Posterior cingulate gyrus (tissue), 11 donors: Measurements from ENCODE around the gene AQP1.

Experiments
- DNase-seq, 10 donors: peaks; one replicate each; pipeline versions ENCODE4 v3.0.0 to v3.0.0-alpha.2; 2020 to 2021; ENCODE audit warnings: mixed read lengths in 3 of 10
- intact Hi-C: fragments of 100-400 bp; cut with DNase I; formaldehyde crosslinking; loops from one replicate; pipeline ENCODE4 v1.15.1; 2023

Gene AQP1

DNA sequence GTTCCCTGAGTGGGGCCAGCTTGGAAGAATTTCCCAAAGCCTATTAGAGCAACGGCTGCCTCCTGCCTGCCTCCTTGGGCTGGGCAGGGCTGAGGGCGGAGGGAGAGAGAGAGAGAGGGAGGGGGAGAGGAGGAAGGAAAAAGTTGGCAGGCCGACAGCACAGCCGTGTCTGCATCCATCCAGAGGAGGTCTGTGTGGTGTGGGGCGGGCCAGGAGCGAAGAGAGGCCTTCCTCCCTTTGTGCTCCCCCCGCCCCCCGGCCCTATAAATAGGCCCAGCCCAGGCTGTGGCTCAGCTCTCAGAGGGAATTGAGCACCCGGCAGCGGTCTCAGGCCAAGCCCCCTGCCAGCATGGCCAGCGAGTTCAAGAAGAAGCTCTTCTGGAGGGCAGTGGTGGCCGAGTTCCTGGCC lies at the start of gene AQP1:
Gene AQP1 (plus strand): TSS at position 293 of the 409 bp plus-strand sequence. CDS start 57 bp downstream, at position 350.
- DNase-seq, result peak in 3 of 10 donors; percentile 17 to 61 (median 42)
- intact Hi-C loops, result no loop called here

DNA sequence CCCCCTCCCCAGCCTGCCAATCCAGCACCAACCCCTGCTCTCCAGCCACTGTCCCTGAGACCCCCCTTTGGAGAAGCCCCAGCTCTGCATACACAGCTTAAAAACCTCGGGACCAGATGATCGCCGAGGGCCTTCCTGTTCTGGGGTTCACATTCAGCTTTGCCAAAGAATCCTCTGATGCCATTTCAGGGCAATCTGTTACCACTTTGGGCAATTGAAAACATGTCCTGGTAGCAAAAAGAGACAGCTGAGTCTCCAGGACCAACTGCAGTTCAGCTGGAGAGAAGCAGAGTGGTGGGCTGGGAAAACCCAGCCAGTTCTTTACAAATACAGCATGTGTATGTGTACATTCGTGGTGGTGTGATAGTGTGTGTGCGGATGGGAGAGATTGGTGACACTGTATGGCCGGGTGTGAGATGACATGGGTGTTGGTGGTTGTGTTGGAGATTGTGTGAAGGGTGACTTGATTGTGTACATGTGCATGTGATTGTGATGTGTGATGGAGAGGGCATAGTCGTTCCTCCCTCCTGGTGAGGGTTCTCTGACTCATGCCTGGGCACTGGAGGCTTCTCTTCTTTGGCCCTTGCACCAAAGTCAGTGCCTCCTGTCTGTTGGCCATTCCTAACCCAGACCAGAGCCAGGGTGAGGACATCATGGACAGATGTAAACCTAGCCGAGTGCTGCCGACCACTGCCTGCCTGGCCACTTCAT lies 48.5 kb upstream of the AQP1 start:
- no peak for DNase-seq
- intact Hi-C loops, result no loop called here

DNA sequence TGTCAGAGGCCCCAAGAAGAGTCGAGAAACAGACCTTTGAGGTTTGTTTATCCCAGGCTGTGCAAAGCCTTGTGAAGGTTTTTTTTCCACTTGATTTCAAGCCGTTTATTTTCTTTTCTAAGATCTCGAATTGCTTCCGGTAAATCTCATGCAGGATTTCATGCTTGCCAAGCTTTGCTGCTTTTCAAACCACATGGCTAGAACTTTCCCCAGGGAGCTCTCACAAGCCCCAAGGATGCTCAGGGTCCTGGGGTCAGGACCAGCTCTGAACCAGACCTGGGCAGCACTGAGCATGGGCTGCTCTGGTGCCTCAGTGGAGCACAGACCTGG lies 48.0 kb upstream of the AQP1 start:
- no peak for DNase-seq
- intact Hi-C loops, result no loop called here

DNA sequence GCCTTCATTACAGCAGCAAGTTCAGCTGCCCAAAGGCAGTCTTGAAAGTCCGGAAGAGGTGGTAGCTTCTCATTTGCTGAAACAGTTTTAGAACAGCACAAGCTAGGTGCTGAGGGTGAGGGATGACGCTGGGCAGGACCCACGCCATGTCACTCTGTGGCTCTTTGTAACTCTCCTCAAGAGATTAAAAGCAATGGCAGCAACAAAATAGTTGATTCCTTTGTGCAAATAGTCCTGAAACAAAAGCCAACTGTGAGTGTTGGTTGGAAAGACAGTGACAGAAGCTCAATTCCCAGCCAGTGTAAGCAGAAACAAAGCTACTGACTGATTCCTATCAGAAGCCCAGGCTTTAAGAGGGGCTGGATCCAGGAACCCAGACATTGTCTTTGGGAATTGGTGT lies 47.6 kb upstream of the AQP1 start:
- intact Hi-C loops, result no loop called here
- DNase-seq, result no peak

DNA sequence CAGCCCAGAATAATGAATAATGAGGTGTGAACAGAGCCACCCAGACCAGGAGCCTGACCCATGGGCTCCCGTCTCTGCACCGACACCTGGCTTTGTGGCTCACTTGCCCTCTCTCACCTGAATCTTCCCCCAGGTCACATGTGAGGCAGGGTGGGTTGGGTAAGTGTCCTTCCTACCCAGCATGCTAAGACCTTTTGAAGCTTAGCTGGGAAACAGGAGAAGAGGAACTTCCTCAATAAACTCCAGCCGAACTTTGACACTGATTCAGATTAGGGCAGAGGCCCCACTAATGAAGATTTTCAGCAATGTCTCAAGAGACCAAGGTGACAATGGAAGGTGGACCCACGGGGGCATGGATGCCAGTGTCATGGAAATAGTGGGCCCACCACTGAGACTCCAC lies 46.6 kb upstream of the AQP1 start:
- intact Hi-C loops, result no loop called here
- no peak for DNase-seq

DNA sequence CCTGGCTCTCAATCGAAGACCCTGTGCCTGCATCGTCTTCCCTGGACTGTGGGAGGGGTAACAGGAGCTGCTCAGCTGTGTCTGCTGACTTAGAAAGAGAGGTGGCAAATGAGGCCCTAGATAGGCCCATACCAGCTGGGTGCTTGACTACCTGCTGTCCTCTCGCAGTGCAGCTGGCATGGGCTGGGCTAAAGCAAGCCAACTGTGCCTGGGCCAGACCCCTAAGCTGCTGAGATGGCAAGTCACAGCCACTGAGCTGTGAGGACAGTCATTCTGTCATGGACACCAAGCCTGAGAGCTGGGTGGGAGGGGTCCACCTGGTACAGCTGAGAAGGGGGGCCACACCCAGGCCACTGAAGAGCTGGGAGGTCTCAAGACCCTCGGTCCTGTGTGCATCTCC lies 45.8 kb upstream of the AQP1 start:
- no peak for DNase-seq
- intact Hi-C loops, result no loop called here

DNA sequence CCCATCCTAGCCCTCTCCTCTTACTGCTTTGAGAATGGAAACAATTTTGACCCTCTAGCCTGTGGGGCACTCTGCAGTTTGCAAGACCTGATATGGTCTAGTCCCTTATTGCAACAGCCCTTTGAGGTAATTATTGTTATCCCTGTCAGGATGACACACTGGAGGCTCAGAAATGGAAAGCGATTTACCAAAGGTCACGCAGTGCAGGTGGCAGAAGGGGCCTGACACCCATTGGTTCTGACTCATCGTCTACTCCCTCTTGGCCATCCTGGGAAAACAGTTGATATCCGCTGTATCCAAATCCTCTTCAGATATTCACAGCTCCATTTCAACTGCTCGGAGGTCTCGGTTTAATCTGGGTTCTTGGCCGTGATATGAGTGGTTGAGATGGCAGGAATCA lies 44.7 kb upstream of the AQP1 start:
- DNase-seq, result no peak
- intact Hi-C loops, result no loop called here

DNA sequence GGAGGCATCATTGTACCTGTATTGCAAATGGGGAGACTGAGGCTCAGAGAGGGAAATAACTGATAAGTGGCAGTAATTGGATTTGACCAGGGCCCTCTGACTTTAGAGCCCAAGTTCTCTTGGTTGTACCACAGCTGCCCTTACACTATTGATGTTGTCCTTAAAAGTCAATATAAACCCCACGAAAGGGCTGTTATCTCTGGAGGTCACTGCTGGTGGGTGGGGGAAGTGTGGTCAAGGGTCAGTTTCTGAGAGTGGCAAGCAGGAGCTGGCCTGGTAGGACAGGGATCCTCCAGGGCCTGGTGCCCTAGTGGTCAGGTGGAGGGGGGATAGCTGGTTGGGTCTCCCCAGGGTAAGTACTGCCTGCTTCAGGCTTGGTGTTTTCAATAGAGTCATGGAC lies 44.2 kb upstream of the AQP1 start:
- intact Hi-C loops, result no loop called here
- peak in 1 of 10 donors; percentile 8 for DNase-seq

DNA sequence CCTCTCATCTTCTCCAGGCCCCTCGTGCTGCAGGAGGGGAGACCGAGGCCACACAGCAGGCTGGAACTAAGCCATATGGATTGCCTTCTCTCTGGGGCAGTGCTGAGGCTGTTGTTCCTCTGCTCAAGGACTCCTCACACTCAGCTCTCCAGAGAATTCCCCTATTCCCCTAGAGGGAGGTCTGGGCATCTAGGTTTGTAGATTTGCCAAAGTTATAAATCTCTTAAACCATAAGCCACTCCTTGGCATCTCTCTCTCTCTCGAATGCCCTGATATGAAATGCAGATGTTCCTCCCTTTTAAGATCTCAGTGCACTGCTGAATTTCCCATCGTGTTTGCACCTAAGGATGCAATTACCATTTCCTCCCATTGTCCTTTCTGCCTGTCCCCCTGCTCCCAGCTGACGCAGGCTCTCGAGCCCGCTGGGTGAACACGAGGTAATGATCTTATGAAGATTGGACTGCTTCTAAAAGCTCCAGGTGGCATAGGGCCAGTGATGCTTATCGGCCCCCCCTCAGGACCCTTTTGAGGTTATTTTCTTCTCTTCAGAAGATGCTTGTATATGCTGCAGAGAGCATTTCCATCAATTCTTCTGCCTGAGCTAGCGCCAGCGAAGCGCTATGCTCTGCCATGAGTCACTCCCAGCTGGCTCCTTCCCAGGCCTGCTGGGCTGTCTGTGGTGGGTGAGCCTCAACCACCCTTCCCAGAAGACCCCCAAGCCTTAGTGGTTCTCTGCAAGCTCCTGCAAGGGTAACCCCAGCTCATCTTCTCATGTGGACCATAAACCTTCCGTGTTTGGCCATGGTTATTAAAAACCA lies 41.6 kb upstream of the AQP1 start:
- peak in 4 of 10 donors; percentile 16 to 86 (median 47) for DNase-seq

DNA sequence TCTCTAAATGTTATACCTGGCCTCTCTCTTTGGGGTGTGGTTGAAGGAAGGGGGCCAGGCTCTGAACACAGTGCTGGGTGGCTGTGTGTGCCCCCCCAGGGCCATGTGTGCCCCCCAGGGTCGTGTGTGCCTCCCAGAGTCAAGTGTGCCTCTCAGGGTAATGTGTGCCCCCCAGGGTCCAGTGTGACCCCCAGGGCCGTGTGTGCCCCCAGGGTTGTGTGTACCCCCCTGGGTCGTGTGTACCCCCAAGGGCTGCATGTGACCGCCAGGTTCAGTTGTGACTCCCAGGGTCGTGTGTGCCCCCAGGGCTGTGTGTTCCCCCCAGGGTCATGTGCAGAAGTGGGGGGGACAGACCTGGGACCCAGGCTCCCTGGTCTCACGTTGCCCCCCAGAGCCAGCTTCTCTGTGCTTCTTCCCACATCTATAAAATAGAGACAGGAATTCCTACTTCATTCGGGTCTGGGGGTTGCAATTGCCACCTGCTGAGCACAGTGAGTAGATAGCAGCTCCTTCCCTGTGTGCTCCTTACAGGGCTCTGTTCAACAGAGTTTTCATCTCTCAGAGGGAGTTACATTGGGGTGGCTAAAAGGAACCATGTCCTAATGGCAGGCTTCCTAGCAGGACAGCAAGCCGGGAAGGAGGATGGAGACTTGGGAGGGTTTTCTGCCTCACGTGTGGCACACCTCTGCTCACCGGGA lies 40.7 kb upstream of the AQP1 start:
- peak in 1 of 10 donors; percentile 42 for DNase-seq

More for the DNA sequence above, 41.6 kb upstream of the AQP1 start:
- intact Hi-C loops, result no loop called here

DNA sequence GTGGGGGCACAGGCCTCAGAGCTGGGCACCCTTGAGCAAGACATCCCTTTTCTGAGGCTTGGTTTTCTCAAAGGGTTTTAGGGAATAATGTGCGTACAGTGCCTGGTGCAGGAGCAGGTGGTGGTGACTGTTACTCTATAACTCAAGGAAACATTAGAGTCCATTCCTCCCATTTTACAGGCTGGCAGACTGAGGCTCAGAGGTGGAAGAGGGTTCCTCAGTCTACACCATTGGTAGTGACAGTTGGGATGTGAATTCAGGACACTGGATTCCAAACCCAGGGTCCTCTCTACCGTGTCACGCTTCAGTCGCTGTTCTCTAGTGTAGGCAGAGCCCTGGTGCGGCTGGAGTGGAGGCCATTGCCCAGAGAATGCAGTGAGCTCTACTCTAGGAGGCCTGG lies 40.0 kb upstream of the AQP1 start:
- peak in 1 of 10 donors; percentile 24 for DNase-seq
- intact Hi-C loops, result no loop called here

More for the DNA sequence above, 40.7 kb upstream of the AQP1 start:
- intact Hi-C loops, result no loop called here

DNA sequence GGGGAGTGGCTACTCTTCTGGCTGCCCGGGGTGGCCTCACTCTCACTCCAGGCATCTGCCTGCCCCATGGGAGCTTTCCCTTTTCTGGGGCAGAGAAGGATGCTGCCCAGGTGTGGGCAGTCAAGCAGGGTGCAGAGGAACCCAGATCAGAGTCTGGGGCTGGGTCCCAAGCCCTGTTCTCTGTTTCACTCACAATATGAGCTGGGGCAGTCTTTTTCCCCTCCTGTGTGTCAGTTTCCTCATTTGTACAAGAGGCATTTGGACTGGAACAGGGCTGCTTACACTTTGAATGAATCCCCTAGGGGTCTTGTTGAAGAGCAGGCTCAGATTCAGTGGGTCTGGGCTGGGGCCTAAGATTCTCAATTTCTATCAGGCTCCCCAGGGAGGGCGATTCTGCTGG lies 38.4 kb upstream of the AQP1 start:
- no peak for DNase-seq
- intact Hi-C loops, result no loop called here

DNA sequence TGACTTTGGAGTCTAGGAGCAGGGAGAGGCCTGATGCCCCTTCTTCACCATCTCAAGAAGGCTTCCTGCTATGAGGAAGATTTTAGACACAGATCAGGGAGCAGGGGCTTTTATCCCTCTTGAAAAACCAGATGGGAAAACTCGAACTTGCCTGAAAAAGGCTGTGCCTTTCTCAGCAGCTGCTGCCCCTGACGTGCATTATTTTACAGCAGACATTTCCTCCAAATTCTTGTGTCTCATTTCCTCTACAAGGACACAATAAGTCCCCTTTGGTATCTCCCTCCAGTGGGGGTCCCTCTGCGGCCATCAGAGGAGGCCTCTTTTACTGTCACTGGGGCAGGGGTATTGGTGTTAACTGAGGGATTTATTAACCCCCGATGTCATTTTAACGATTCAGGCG lies 38.0 kb upstream of the AQP1 start:
- intact Hi-C loops, result no loop called here
- DNase-seq, result no peak

DNA sequence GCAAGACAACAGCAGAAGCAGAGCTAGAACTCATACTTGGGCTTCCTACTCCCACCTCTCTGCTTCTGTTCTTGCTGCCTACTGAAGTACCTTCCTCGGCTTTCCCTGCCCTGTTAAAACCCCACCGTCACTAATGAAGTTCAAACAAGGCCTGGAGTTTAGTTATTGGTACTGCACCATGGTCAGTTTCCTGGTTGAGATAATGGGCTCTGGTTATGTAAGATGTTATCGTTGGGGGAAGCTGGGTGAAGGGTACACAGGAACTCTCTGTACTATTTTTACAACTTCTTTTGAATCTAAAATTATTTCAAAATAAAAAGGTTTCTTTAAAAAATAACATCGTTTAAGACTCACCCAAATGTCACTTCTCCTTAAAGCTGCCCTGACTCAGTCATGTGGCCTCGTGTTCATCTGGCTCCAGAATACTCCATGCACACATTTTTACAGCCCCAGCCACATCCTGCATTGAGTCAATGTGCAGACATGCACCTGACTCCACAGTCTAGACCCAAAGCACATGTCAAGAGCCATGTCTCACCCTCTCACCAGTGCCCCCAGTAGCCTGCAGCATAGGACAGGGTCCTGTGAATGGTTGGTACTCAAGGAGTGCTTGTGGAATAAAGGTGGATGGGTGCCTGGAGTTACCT lies 36.9 kb upstream of the AQP1 start:
- intact Hi-C loops, result no loop called here
- DNase-seq, result no peak

DNA sequence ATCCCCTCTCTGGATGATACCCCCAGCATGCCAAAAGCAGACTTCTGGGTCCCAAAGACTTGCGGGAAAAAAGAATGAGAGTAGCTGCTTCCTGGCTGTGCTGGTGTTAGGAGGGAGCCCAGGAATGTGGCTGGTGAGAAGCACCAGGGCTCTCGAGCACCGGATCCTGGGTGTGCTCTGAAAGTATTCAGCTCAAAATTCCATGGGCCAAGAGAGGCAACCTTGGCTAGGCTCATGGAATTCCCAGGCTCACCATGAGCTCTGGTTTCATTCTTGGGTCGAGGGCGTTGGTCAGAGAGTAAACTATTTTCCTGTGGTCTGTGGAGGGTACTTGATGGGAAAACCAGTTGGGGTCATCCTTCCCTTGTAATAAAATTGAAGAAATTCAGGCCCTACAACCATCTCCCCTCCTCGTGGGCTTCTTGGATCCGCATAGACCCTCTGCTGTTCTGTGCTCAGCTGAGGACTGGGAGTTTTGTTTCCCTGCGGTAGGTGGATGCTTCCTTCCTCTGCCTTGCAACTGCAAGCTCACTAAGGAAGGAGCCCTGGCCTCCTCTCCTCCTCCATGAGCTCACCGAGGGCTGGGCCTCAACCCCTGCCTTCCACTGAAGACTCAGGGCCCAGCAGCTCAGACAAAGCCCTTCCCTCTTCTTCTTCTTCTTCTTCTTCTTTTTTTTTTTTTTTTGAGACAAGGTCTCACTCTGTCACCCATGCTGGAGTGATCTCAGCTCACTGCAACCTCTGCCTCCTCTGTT lies 34.5 kb upstream of the AQP1 start:
- intact Hi-C loops, result no loop called here
- peak in 1 of 10 donors; percentile 43 for DNase-seq

DNA sequence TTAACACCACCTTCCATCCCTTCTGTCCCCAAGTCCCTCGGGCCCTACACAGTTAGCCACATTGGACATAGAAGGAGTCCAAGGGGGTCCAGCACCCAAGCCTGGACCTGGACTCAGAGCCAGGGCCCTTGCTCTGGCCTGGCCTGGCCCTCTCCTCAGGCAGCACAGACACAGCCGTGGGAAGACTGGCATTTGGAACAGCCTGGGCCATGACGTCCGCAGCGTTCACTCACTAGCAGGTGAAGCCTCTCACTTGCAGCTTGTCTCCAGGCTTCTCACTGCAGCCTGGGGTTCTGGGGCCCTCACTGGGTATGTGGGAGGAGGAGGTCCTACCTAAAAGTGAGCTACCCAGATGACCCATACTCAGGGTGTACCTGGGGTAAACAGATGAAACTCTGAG lies 33.7 kb upstream of the AQP1 start:
- no peak for DNase-seq
- intact Hi-C loops, result no loop called here

DNA sequence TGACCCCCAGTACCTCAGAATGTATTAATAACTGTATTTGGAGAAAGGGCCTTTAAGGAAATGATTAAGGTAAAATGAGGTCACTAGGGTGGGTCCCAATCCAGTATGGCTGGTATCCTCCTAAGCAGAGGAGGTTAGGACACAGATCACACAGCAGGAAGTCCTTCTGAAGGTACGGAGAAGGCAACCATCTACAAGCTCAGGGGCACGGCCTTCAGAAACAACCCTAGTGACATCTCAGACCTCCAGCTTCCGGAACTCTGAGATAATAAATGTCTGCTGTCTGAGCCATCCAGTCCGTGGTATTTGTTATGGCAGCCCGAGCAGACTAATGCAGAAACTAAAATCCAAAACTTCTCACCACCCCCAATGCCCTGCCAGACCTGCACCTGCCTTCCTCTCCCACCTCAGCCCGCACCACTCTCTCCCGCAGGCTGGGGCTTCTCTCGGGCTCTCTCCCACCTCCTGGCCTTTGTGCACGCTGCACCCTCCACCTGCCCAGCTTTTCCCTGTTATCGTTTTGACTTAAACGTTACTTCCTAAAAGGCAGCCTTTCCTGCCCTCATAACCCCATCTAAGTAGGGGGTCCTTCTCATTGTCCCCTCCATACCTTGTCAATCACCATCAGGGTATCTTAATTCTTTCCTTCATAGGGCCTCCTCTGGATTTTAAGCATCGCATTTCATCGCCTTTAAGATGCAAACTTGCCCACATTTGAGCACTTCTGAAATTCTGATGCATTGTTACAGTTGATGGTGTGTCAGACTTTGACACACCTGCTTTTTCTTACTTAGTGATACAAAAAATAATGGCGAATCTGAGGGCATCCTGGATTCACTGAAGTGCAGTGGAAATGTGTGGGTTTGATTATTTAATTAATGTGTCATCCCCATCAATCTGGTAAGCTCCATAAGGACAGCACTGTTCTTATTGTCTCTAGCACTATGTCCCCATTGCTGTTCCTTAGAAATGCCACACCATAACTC lies 32.2 kb upstream of the AQP1 start:
- no peak for DNase-seq
- intact Hi-C loops, result no loop called here

DNA sequence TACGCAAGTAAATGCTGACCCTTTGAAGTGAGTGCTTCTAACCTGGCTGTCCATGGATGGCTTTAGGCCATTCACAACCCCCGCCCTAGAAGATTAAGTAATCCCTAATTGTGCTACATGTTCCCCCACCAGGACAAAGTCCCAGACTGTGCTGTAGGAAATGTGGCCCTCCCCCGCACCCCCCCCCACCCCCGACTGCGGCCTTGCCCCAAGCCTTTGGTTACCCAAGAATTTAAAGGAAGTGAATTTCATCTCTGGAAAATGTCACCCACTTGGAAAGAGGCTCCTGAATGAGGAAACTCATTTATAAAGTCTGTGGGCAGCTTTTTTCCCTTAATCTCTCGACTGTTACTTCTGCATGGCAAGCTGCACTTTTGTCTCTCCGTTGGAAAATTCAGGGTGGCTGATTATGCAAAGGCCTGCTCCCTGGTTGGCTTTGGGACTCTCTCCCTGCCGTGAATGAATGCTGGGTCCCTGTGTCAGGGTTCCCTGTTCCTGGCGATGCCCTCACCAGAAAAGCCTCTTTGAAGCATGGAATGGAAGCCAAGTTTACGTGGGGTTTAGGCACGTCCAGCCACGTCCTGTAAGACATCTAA lies 31.4 kb upstream of the AQP1 start:
- intact Hi-C loops, result no loop called here
- DNase-seq, result no peak

DNA sequence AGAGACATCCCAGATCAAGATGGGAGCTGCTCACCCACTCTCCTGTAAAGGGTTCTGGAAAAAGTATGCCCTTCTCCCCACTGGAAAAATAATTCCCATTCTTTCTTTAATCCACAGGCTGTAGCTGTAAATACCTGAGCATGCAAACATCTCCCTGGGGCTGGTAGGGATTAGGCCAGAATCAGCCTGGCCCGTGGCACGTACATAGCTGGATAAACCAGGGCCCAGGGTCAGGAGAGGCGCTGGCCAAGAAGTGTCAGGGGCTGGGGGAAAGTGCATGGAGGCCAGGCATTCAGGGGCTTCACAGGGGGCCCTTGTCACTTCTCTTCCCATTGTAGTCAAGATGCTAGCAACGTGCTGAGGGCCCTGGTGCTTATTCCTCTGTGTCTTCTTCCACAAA lies 30.7 kb upstream of the AQP1 start:
- peak in 1 of 10 donors; percentile 35 for DNase-seq
- intact Hi-C loops, result no loop called here
